Measurements from ENCODE around the gene KCNIP3.

Gene KCNIP3

GRCh38 chr2:95296880-95297487, at the start of gene KCNIP3:
TSS of gene KCNIP3 (plus strand) at chr2:95297347. CDS start at chr2:95297439, 92 bp downstream.
- TF ChIP-seq ZNF70 (CRISPR knock-in tag; IDR thresholded peaks at IDR 0.05), result no peak
- no peak for TF ChIP-seq SNAI2 (CRISPR knock-in tag; IDR thresholded peaks at IDR 0.05)
- TF ChIP-seq ZNF565 (CRISPR knock-in tag; conservative IDR thresholded peaks at IDR 0.05; ENCODE audit: low read depth), result no peak
- no peak for TF ChIP-seq TOX (CRISPR knock-in tag; IDR thresholded peaks at IDR 0.05; ENCODE audit: borderline replicate concordance)
- TF ChIP-seq ZC3H10 (CRISPR knock-in tag; IDR thresholded peaks at IDR 0.05), result no peak
- no peak for TF ChIP-seq BACH2 (CRISPR knock-in tag; IDR thresholded peaks at IDR 0.05; ENCODE audit: borderline replicate concordance)
- TF ChIP-seq GLIS3 (CRISPR knock-in tag; IDR thresholded peaks at IDR 0.05), result no peak
- TF ChIP-seq TCF4 (CRISPR knock-in tag; IDR thresholded peaks at IDR 0.05; ENCODE audit: borderline replicate concordance), result no peak
- TF ChIP-seq TSHZ2 (CRISPR knock-in tag; IDR thresholded peaks at IDR 0.05), result no peak
- no peak for TF ChIP-seq CREB5 (CRISPR knock-in tag; IDR thresholded peaks at IDR 0.05; ENCODE audit: low read depth)
- ATAC-seq, result no peak; the same call in 2 of the 3 replicates

GRCh38 chr2:95258271-95258670, 38.9 kb upstream of the KCNIP3 start:
- no peak for TF ChIP-seq BACH2 (CRISPR knock-in tag; IDR thresholded peaks at IDR 0.05; ENCODE audit: borderline replicate concordance)
- no peak for TF ChIP-seq PPARA (CRISPR knock-in tag; IDR thresholded peaks at IDR 0.05; ENCODE audit: borderline replicate concordance)
- no peak for TF ChIP-seq ARNTL (CRISPR knock-in tag; IDR thresholded peaks at IDR 0.05; ENCODE audit: borderline replicate concordance, low read depth)
- TF ChIP-seq ZNF8 (CRISPR knock-in tag; IDR thresholded peaks at IDR 0.05), result no peak
- no peak for TF ChIP-seq CSDC2 (CRISPR knock-in tag; IDR thresholded peaks at IDR 0.05)
- TF ChIP-seq RARB (CRISPR knock-in tag; IDR thresholded peaks at IDR 0.05), result no peak
- no peak for TF ChIP-seq CREB5 (CRISPR knock-in tag; IDR thresholded peaks at IDR 0.05; ENCODE audit: low read depth)
- no peak for TF ChIP-seq GLIS3 (CRISPR knock-in tag; IDR thresholded peaks at IDR 0.05)
- no peak for TF ChIP-seq PATZ1 (CRISPR knock-in tag; IDR thresholded peaks at IDR 0.05; ENCODE audit: borderline replicate concordance)
- no peak for TF ChIP-seq ISL1 (CRISPR knock-in tag; IDR thresholded peaks at IDR 0.05)
- TF ChIP-seq ESRRG (CRISPR knock-in tag; IDR thresholded peaks at IDR 0.05), result no peak
- no peak for TF ChIP-seq OSR1 (CRISPR knock-in tag; IDR thresholded peaks at IDR 0.05)
- no peak for ATAC-seq

GRCh38 chr2:95260028-95261023, 36.8 kb upstream of the KCNIP3 start:
- TF ChIP-seq GLIS3 (CRISPR knock-in tag; IDR thresholded peaks at IDR 0.05) (no peak), ZFP30 (CRISPR knock-in tag; IDR thresholded peaks at IDR 0.05) (no peak), ZNF8 (CRISPR knock-in tag; IDR thresholded peaks at IDR 0.05) (no peak), CREB5 (CRISPR knock-in tag; IDR thresholded peaks at IDR 0.05; ENCODE audit: low read depth) (no peak), TOX (CRISPR knock-in tag; IDR thresholded peaks at IDR 0.05; ENCODE audit: borderline replicate concordance) (no peak), CSDC2 (CRISPR knock-in tag; IDR thresholded peaks at IDR 0.05) (no peak), ZFP3 (CRISPR knock-in tag; IDR thresholded peaks at IDR 0.05) (no peak), ZC3H10 (CRISPR knock-in tag; IDR thresholded peaks at IDR 0.05) (no peak), CSRNP3 (CRISPR knock-in tag; IDR thresholded peaks at IDR 0.05) (no peak), RARB (CRISPR knock-in tag; IDR thresholded peaks at IDR 0.05) (no peak), SNAI2 (CRISPR knock-in tag; IDR thresholded peaks at IDR 0.05) (no peak), ZNF70 (CRISPR knock-in tag; IDR thresholded peaks at IDR 0.05) (no peak), ISL1 (CRISPR knock-in tag; IDR thresholded peaks at IDR 0.05) (no peak), OSR1 (CRISPR knock-in tag; IDR thresholded peaks at IDR 0.05) (no peak)
- ATAC-seq, result no peak
